Non-pigmented ciliary epithelial cell (primary cell): ENCODE data around the gene HES6.

Source experiments
- DNase-seq: peaks from one replicate; pipeline ENCODE4 v3.0.0-alpha.2; 2010; ENCODE audit warnings: low read depth

Gene HES6, protein sequence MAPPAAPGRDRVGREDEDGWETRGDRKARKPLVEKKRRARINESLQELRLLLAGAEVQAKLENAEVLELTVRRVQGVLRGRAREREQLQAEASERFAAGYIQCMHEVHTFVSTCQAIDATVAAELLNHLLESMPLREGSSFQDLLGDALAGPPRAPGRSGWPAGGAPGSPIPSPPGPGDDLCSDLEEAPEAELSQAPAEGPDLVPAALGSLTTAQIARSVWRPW

DNA sequence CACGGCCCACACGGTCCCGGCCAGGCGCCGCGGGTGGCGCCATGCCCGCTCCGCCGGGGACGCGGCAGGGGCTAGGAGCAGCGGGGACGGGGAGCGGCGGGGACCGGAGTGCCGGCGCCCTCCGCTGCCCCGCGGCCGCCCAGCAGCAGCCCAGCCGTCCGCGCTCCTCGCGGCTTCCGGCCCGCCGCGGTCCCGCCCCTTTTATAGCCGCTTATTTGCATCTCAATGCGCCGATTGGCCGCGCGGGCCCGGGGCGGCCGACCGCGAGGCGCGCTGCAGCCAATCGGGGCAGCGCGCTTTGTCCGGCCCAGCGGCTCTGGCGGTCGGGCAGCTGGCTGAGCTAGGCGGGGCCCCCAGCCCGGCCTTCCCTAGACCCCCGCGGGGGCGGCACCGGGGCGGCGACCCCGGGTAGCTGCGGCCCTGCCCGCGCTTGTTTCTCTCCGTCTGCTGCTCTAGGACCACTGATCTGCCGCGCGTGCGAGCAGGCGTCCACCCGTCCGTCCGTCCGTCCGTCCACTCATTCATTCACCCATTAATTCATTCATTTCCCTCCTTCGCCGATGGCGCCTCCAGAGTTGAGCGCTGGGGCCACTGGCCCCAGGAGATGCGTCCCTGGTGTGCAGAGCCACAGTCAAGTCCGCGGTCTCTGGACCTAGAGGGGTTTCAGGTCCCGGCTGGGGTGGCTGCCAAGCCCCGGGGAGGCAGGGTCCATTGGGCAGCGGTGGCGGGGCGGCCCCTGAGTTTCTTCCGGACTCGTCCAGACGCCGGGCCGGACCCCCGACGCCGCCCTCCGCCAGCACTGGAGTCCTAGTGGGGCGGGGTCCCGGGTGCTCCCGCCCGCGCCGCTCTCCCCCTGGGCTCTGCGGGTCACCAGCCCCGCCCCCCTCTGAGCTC, at the start of gene HES6:
Gene HES6 (minus strand): TSS at position 176 of the 894 bp plus-strand sequence. CDS start 133 bp downstream, at position 43.
- no peak for DNase-seq

DNA sequence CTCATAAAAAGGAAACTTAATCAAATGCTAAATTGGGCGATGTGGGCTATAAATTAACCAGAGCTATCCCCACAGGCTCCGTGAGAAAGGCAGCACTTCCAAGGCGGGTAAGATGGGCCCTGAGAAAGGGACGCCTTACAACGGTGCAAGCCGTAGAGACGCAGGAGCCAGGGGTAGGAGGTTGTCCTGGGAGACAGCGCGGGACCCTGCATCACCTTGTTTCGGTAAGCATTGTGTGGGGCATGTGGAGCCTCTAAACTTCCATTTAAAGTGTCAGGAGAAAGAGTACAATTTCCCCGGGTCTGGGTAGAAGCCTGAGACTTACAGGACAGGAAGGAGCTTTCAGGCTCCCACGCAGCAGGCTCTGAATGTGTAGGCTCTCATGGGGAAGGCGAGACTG, 49.7 kb upstream of the HES6 start:
- no peak for DNase-seq

DNA sequence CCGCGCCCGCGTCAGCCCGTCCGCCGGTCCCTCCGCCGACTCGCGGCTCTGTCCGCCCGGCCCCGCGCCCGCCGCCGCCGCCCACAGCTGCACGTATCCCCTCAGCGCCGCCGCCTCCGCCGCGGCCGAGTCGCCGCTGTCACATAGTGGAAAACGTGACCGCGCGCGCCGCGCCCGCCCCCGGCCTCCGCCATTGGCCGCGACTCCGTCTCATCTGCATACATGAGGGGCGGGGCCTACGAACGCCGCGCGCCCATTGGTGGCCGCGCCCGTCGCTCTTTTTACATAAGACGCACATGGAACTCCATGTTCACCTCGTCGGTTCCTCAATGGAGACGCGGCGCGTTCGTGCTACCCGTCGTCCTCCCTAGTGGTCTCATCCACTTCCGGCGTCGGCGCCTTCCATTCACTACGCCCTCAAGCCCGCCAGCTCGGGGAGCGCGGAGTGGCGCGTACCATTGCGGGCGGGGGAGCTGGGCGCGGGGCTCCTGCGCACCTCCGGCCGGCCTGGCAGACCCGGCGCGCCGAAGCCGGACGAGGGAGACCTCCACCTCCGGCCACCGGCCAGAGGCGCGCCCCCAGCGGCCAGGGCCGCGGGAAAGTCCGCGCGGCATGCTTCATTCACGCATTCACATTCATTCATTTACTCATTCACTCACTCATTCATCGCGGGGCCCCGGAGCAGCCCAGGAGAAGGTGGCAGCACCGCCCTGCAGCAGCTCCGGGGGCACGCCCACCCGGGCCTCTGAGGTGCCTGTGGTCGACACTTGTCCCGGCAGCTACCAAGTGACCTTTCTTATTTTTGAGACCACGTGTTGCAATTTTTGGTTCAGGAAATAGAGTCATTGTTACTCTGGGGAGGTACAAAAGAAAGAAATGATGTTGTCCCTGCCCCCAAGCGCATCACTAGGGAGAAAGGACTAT, 49.1 kb upstream of the HES6 start:
- peak; percentile 90 for DNase-seq

DNA sequence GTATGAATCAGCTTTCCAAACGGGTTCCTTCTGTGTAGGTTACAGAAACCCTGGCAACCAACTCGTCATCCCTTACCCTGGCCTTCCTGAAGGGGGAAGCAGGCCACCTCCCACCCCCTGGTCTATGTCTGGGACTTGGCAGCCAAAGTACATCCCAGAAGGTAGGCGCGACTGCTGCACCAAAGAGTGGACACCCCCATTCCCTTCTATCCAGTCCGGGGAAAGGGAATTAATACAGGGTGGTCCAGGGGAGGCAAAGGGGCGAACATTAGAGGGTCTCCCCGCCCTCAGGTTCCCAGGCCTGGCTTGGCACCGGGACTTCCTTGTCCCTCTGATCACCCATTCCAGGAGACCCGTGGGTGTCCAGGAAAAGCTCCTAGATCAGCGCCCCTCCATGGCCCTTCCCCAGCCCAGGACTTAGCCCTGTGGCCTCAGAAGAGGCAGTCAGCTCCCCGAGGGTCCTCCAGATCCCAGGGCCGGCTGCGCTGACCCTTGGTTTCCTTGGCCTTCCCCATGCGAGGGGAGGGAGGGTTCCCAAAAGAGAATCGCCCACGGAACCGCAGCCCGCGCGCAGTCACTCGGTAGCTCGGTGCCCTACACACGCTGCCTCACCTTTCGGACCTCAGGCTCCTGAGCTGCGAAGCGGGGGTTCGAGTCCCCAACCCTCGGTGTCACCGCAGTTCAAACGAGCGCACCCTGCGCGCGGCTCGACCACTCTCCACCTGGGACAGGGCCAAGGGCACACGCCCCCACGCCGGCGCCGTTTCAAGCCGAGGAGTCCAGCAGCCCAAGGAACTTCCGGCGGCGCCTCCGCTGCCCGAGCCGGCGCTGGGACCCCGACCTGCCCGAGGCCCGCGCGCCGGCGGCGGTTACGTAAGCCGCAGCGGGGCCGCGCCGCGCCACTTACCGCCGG, 48.2 kb upstream of the HES6 start, which contains the start of gene PER2:
Gene PER2 (minus strand): TSS at position 874 of the 913 bp plus-strand sequence. CDS start 10,674 bp downstream, outside the sequence.
- peak; percentile 54 for DNase-seq

DNA sequence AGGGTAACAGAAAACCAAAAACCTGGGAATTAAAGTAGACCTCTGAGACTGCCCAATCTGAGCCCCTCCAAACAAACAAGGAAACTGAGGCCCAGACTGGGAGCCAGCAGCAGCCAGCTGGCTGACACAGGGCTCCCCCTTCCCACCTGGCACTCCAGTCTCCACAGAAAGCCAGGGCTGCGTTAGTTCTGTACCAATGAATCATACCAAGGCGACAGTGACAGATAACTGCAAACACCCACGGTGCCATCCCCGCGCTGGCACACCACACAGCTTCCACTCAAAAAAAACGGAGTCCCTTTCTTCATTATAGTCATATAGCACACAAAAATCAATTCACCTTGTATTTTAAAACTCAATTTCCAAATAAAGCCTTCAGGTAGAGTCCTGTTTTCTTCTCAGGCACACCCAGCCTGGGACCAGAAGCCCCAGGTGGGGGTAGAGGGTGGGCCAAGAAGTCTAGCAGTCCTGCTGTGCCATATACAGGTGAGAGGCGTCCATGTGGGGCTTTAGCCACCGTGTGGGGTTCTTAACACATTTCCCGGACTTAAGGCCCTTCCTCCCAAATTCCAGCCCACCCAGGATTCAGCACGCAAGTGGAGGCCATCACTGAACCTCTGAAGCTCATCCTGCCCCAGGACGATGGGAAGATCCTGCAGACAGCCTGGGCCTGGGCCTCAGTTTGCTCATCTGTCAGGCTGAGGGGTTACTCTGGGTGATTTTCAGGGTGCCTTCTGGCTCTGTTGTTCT, 47.3 kb upstream of the HES6 start:
- no peak for DNase-seq

DNA sequence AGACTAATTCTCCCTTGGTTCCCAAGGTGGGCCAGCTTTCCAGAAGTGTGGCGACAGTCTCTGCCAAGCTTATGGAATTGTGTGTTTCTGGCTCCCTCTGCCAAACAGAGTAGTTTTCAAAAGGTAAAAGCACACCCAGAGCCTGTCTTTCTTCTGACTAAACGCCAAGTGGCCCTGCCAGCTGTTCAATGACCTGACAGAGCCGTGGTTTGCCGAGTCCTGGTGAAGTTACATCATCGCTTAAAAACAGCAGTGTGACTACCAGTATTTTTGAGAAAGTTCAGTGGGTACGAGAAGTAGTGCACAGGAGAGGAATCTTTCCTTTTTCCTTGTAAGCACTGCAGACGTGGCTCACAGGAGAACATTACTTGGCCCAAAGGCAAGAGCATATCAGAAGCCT, 46.7 kb upstream of the HES6 start:
- DNase-seq, result no peak

DNA sequence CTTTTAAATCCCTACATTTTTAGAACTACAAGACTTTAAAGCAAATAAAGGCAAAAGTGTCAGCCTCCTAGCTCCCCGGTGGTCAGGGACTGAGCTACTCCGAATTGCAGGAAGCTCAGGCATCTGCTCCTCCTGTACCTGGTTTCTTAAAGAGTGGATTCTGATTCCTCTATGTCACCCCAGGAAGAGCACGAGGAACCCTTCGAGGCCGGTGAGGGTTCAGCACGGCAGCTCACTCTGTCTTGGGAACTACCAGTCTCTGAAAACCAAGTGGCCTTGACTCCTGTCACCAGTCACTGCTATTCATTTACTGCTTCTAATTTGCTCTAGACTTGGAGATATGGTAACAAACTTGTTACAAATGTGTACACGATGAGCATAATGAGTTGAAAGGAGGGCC, 46.3 kb upstream of the HES6 start:
- DNase-seq, result no peak

DNA sequence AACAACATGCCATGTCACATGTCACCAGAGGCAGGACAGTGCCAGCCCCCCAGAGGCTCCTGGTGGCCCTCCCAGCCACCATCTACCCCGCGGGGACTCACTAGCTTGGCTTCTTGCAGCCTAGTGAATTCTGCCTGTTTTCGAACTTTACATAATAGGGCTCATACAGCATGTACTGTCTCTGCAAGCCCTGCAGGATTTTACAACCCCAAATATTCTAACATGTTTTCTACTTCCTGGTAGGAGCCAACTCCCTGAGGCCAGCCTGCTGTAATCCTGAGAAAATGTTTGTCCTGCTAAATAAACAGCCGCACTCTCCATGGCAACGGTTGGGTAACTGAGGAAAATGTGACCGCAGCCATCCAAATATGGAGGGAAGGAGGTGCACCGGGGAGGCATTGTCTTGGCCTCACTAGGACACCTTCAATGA, 45.8 kb upstream of the HES6 start:
- peak; percentile 57 for DNase-seq

DNA sequence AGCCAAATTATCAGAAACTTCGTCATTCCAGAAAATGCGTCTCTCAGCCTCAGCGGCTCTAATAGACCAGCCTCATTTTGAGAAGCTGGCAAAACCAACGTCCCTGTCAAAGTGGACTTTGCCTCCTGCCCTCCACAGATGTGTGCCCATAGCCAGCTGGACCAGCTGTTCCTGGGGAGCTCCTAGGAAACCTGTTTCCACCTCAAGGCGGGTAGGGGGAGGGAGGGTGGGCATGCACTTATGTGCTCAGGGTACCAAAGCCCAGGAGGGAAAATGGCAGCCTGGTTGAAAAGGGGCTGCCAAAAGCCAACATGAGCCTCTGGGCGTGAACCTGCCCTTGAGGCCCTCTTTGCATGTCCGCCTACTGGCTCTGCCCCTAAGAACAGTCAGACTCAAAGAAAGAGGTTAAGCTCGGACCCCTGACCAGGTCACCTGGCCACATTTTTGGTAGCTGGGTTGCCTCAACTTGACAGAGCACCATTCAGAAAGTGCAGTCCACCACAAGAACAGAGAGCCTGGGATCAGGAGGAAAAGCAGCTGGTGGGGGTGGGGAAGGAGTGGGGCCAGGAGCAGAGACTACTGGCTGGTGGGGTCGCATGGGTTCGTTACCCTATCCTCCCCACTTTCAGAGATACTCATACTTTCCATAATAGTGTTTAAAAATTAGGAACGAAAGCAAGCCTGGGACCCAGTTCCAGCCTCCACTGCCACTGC, 45.1 kb upstream of the HES6 start:
- no peak for DNase-seq

DNA sequence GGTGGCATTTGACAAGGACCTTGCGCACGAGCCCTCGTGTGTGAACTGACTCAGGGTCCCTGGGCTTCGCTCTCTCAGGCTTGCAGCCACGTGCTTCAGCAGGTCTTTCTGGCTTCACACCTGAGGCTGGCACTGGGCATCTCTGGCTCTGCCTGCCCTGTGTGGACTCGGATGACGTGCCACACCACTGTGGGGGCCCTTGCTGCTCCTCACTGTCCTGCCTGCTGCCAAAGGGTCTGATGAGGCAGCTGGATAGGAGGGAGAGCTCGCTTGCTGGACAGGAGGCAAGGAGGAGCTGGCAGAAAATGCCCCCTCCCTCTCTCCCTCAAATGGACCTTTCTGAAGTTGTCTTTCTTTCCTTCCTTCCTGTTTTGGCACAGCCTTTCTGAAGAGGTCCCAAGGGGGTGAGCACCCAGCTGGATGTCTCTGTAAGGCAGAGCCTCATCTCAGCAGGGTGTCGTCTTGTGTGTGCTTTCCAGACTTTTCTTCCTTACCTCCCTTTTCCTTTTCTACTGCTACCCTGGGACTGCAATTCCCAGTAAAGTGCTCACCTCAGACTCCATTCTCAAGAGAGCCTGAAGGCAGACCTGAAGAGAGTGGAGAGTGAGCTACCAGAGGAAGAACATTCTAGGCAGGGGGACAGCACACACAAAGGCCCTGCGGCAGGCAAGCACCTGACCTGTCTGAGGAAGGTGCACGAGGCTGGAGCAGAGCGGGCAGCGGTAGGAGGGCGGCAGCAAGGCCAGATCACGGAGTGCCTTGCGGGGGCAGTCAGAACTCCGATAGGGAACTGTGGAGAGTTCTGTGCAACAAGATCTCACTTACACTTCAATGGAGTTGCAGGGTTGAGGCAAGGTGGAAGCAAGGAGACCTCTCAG, 43.3 kb upstream of the HES6 start:
- no peak for DNase-seq

DNA sequence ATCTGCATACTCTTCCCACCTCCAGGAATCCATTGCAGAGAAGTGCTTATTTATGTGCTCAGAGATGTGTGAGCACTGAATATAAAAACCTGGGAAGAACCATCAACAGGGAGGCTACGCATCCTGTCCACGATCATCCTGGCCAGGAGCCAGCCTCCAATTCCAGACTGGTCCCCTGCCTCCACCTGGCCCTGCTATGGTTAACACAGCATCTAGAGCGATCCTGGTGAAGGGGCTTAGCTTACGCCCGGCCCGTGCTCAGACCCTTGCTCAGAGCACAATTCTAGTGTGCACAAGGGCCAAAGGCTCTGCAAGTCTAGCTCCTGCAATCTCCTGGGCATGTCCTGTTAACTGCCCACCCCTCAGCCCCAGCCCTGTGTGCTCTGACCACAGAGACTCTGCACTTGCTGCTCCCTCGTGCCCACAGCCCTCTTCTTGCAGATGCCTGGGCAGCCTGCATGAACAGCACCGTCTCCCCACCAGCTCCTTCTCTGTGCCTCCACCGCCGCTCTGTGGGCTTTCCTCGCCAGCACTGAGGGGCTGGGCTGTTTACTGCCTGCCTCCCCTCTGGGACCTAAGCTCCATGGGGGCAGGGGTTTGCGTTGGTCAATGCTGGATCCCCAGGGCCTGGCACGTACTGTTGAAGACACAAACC, 42.1 kb upstream of the HES6 start:
- DNase-seq, result no peak

DNA sequence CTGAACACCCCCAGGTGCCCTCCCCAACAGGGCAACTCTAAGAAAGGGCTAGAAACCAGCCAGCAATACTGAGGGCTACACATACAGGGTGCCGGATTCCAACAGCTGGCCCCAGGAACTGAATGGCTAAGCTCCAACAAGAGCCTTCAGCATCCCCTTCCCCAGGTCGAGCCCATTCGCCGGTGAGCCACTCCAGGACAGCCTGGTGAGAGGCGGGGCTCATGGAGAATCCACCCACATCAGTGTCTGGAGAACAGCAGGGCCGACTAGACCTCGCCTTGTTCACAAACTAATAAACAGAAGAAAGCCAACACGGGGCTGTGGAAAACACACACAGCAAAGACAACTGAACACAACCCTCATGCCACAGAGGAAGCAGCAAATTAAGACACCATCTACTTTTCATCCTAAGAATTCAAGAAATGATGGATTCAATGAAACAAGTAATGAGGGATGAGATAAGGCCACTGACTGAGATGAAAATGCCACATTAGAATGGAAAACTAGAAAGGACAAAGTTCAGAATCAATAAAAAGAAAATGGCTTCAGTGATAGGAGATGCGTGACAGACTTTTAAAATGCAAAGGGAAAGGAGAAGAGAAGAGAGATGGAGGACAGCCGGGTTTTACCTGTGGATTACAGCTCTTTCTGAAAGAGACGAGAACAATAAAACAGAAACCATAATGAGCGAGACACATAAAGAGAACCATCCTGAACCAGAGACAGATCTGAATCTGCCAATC, 40.4 kb upstream of the HES6 start:
- no peak for DNase-seq

DNA sequence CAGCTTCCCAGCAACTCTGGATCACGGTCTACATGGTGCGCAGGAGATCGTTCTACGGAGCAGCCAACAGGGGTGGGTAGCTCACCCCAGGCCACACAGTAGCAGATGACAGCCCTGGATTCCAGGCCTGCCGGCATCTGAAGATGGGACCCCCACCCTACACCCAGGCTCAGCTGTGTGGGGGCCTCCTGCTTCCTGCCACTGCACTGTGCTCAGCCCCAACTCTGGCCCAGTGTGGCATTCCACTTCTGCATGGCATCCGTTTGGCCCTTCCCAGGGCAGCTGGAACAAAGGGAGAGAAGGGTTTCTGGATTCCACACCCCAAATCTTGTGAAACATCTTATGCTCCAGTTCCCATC, 39.5 kb upstream of the HES6 start:
- DNase-seq, result no peak

DNA sequence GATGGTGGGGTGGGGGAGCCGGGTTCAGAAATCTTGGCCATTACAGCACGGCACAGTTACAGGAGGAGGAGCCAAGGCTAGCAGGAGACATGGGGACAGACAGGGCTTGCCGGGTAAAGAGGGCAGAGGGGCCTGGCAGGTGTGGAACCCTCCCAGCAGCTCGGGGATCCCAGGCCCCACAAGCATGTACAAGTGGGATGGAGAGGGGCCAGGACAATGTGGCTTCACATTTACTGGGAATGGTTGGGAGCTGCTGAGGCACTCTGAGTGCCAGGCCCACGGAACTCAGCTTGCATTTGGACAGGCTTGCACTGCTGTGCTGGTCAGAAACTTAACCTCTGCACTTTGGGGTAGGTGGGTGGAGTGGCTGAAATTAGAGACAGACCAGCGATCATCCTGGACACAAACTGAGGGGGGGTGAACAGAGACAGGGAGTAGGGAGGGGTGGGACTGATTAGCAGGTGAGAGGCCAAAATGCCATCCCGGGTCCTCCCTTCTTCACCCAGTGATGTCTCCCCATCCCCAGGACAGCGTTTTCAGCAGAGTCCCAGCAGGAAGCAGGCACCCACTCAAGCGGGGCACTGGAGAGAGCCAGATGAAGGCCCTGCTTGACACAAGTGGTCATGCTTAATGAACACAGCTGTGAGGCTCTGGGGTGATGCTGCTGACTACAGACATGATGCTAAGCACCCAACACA, 38.9 kb upstream of the HES6 start:
- DNase-seq, result no peak

DNA sequence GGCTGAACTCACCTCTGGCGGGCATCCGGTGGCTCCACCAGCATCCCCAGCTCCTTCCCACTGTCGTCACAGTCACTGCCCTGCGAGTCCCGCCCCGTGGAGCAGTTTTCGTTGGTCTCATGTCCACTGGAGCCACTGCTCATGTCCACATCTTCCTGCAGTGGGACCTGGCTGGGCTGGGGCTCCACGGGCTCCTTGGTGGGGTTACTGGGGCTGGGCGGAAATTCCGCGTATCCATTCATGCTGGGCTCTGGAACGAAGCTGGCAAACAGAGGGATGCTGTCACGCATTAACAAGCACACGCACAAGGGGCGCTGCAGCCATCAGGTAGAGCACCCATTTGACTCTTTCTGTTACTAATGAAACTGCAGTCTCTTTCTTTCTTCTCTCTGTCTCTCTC, 37.9 kb upstream of the HES6 start:
- no peak for DNase-seq

DNA sequence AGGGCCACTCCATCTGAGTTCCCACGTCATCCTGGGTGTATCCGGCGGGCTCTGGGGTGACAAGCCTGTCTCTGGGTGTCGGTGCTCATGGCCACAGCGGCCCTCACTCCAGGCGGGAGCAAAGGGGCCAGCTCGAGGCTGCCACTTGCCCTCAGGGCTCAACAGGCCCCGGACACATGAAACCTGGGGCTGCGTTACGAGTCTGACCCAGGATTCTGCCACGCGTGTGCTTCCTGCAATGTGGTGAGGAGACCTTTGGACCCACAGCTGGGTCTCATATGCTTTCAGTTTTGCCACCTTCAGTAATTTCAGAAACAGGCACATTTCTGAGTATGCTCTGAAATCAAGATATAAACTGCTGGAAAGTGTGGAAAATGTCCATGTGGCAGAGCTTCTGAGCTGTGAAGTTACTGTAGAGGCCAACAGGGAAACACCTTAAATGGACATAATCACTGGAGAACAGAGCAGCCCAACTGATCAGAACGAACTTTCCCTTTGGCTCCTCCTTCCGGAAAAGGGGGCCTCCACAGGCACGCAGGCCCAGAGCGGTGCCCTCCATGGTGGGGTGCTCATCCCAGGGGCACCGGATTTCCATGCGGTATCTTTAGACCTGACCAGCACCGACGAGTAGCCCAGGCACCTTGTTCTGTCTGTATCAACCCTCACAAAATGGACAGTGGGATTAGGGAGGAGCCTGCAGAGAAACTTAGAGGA, 34.5 kb upstream of the HES6 start:
- no peak for DNase-seq
